Spinal cord (tissue), 10 donors: Measurements from ENCODE around the gene AKAP13. TPM values are rescaled to one million over a fixed set of nuclear protein-coding genes. Genes with fewer than 3 reads are reported as not detected.

Experiments used
- DNase-seq, 6 donors: peaks; one replicate each; pipeline versions ENCODE4 v3.0.0 to v3.0.0-alpha.2; 2013 to 2015; ENCODE audit warnings: low spot score in 6 of 6, low read depth in 4 of 6
- H3K27ac ChIP-seq: one replicate; pipeline ENCODE4 v1.5.1; 2013; ENCODE audit warnings: low read depth, low read length, control low read depth
- H3K27me3 ChIP-seq: one replicate; pipeline ENCODE4 v1.6.1; 2013; ENCODE audit warnings: low read length; ENCODE audit not compliant: control insufficient read depth, insufficient read depth
- H3K36me3 ChIP-seq: one replicate; pipeline ENCODE4 v1.6.1; 2013; ENCODE audit warnings: low read length; ENCODE audit not compliant: control insufficient read depth, insufficient read depth
- H3K4me1 ChIP-seq: one replicate; pipeline ENCODE4 v1.6.1; 2013; ENCODE audit warnings: low read length; ENCODE audit not compliant: control insufficient read depth, insufficient read depth
- H3K4me3 ChIP-seq: one replicate; pipeline ENCODE4 v1.5.1; 2013; ENCODE audit warnings: low read depth, low read length, control low read depth
- H3K9me3 ChIP-seq: one replicate; pipeline ENCODE4 v1.6.1; 2013; ENCODE audit warnings: low read length; ENCODE audit not compliant: control insufficient read depth, insufficient read depth
- WGBS: methylation state at CpG from one replicate; pipeline ENCODE4 v1.1.5; 2013; ENCODE audit warnings: missing lambda C conversion rate; ENCODE audit not compliant: insufficient coverage; 5-methylcytosine and 5-hydroxymethylcytosine counted together
- polyA plus RNA-seq, 2 donors: library from polyadenylated mRNA; unstranded; fragments of 120-200 nt; gene quantifications; one replicate each; pipeline ENCODE4 v1.2.1, GENCODE V29; 2013; ENCODE audit not compliant: insufficient read length in 2 of 2
- total RNA-seq, 2 donors: library from RNA; depleted of rRNA in 1 of 2; stranded (reverse); fragments of 120-200 nt in 1 of 2; fragments of >200 nt in 1 of 2; gene quantifications; one replicate each; pipeline versions ENCODE4 v1.2.3 to v1.2.4, GENCODE V29; 2013 to 2014
- donor health status: healthy.

Gene AKAP13
- total and polyA plus RNA-seq, 4 donors: 52.5 to 114 (median 89.2) TPM

GRCh38 chr15:85547386-85547785, 167.0 kb downstream of the AKAP13 start:
- no peak overlapping the region for H3K27ac ChIP-seq

GRCh38 chr15:85550283-85550682, 169.9 kb downstream of the AKAP13 start:
- Histone ChIP-seq H3K9me3 (no peaks in the 10 kb centered on the region), H3K4me1 (no peaks in the 10 kb centered on the region), H3K36me3 (no peaks in the 10 kb centered on the region), H3K4me3 (no peak overlapping the region), H3K27ac (no peak overlapping the region), H3K27me3 (no peaks in the 10 kb centered on the region)
- DNase-seq: no peak
- 86% methylated on average over 1 of the region's 2 CpGs for WGBS

More at GRCh38 chr15:85547386-85547785, 167.0 kb downstream of the AKAP13 start:
- H3K9me3 ChIP-seq: no peaks in the 10 kb centered on the region
- no peak for DNase-seq
- WGBS: no CpG with 5 or more reads among the region's 1 CpG
- H3K36me3 ChIP-seq: no peaks in the 10 kb centered on the region
- no peak overlapping the region for H3K4me3 ChIP-seq
- H3K4me1 ChIP-seq: no peaks in the 10 kb centered on the region
- H3K27me3 ChIP-seq: no peaks in the 10 kb centered on the region

- WGBS: 83% methylated on average over 1 of the region's 3 CpGs
- no peaks in the 10 kb centered on the region for H3K36me3 ChIP-seq
Measured at GRCh38 chr15:85551221-85551832, 170.9 kb downstream of the AKAP13 start.

GRCh38 chr15:85554852-85555521, 174.6 kb downstream of the AKAP13 start:
- 93% methylated on average over 3 of the region's 7 CpGs for WGBS
- Histone ChIP-seq H3K4me1 (no peaks in the 10 kb centered on the region), H3K4me3 (no peak overlapping the region), H3K9me3 (no peaks in the 10 kb centered on the region), H3K27ac (no peak overlapping the region), H3K36me3 (no peaks in the 10 kb centered on the region), H3K27me3 (no peaks in the 10 kb centered on the region)
- DNase-seq: no peak

More at GRCh38 chr15:85551221-85551832, 170.9 kb downstream of the AKAP13 start:
- Histone ChIP-seq H3K4me3 (no peak overlapping the region), H3K4me1 (no peaks in the 10 kb centered on the region), H3K9me3 (no peaks in the 10 kb centered on the region), H3K27ac (no peak overlapping the region), H3K27me3 (no peaks in the 10 kb centered on the region)
- DNase-seq: no peak

GRCh38 chr15:85555875-85556617, 175.6 kb downstream of the AKAP13 start:
- Histone ChIP-seq H3K27ac (no peak overlapping the region), H3K4me3 (no peak overlapping the region), H3K27me3 (no peaks in the 10 kb centered on the region), H3K9me3 (no peaks in the 10 kb centered on the region), H3K36me3 (no peaks in the 10 kb centered on the region), H3K4me1 (no peaks in the 10 kb centered on the region)
- no CpG with 5 or more reads among the region's 5 CpGs for WGBS
- DNase-seq: no peak

- Histone ChIP-seq H3K9me3 (no peaks in the 10 kb centered on the region), H3K36me3 (no peaks in the 10 kb centered on the region), H3K27ac (no peak overlapping the region), H3K27me3 (no peaks in the 10 kb centered on the region), H3K4me3 (no peak overlapping the region), H3K4me1 (no peaks in the 10 kb centered on the region)
- no CpG with 5 or more reads among the region's 2 CpGs for WGBS
- no peak for DNase-seq
Measured at GRCh38 chr15:85556618-85556895, 176.2 kb downstream of the AKAP13 start.

GRCh38 chr15:85557385-85557784, 177.0 kb downstream of the AKAP13 start:
- Histone ChIP-seq H3K36me3 (no peaks in the 10 kb centered on the region), H3K27me3 (no peaks in the 10 kb centered on the region), H3K4me3 (no peak overlapping the region), H3K4me1 (no peaks in the 10 kb centered on the region), H3K27ac (no peak overlapping the region), H3K9me3 (no peaks in the 10 kb centered on the region)
- DNase-seq: no peak
- no CpG with 5 or more reads among the region's 6 CpGs for WGBS

- Histone ChIP-seq H3K27me3 (no peaks in the 10 kb centered on the region), H3K27ac (no peak overlapping the region), H3K4me3 (no peak overlapping the region), H3K36me3 (no peaks in the 10 kb centered on the region), H3K9me3 (no peaks in the 10 kb centered on the region), H3K4me1 (no peaks in the 10 kb centered on the region)
- DNase-seq: no peak
- no CpG with 5 or more reads among the region's 5 CpGs for WGBS
Measured at GRCh38 chr15:85558848-85559247, 178.4 kb downstream of the AKAP13 start.

- no peaks in the 10 kb centered on the region for H3K27me3 ChIP-seq
- no peak for DNase-seq
- no peaks in the 10 kb centered on the region for H3K36me3 ChIP-seq
- no peak overlapping the region for H3K4me3 ChIP-seq
- H3K4me1 ChIP-seq: no peaks in the 10 kb centered on the region
- no peaks in the 10 kb centered on the region for H3K9me3 ChIP-seq
- no CpG with 5 or more reads among the region's 7 CpGs for WGBS
- no peak overlapping the region for H3K27ac ChIP-seq
Measured at GRCh38 chr15:85559530-85559929, 179.1 kb downstream of the AKAP13 start.

- H3K27me3 ChIP-seq: no peaks in the 10 kb centered on the region
- no peaks in the 10 kb centered on the region for H3K4me1 ChIP-seq
- H3K9me3 ChIP-seq: no peaks in the 10 kb centered on the region
- no peaks in the 10 kb centered on the region for H3K36me3 ChIP-seq
- H3K4me3 ChIP-seq: no peak overlapping the region
- DNase-seq: no peak
- H3K27ac ChIP-seq: no peak overlapping the region
- 81% methylated on average over 3 of the region's 6 CpGs for WGBS
Measured at GRCh38 chr15:85562824-85563223, 182.4 kb downstream of the AKAP13 start.
